Activated naive CD4-positive, alpha-beta T cell treated with Interleukin-2 at 50 U/mL for 16 hours (primary cell): ENCODE results near the gene C9orf78.

Source experiments
- DNase-seq: peaks from one replicate; pipeline ENCODE4 v3.0.0-alpha.2; 2020

The C9orf78 gene

GRCh38 chr9:129835128-129835859 is at the start of gene C9orf78, which contains the start of gene USP20:
TSS of gene C9orf78 (minus strand) at chr9:129835275. CDS start at chr9:129835221, 54 bp downstream.
TSS of gene USP20 (plus strand) at chr9:129835458. CDS start at chr9:129852556, 17,098 bp downstream.
- peak; percentile 96 for DNase-seq

- peak; percentile 96 for DNase-seq
Measured at GRCh38 chr9:129884220-129885017, 49.3 kb upstream of the C9orf78 start.

- no peak for DNase-seq
Measured at GRCh38 chr9:129881547-129882324, 46.7 kb upstream of the C9orf78 start.

- DNase-seq: no peak
Measured at GRCh38 chr9:129880654-129881546, 45.8 kb upstream of the C9orf78 start.

GRCh38 chr9:129879991-129880653 is 45.0 kb upstream of the C9orf78 start:
- no peak for DNase-seq

GRCh38 chr9:129879103-129879699 is 44.1 kb upstream of the C9orf78 start:
- no peak for DNase-seq

GRCh38 chr9:129878291-129878690 is 43.2 kb upstream of the C9orf78 start:
- no peak for DNase-seq

- DNase-seq: no peak
Measured at GRCh38 chr9:129876815-129877214, 41.7 kb upstream of the C9orf78 start.

GRCh38 chr9:129875687-129876395 is 40.8 kb upstream of the C9orf78 start:
- no peak for DNase-seq

GRCh38 chr9:129875181-129875611 is 40.1 kb upstream of the C9orf78 start:
- no peak for DNase-seq

- DNase-seq: no peak
Measured at GRCh38 chr9:129874261-129875101, 39.4 kb upstream of the C9orf78 start.

GRCh38 chr9:129873563-129874190 is 38.6 kb upstream of the C9orf78 start:
- DNase-seq: no peak

- no peak for DNase-seq
Measured at GRCh38 chr9:129871046-129871445, 36.0 kb upstream of the C9orf78 start.

- DNase-seq: no peak
Measured at GRCh38 chr9:129869585-129870501, 34.8 kb upstream of the C9orf78 start.

GRCh38 chr9:129868872-129869486 is 33.9 kb upstream of the C9orf78 start:
- peak; percentile 86 for DNase-seq

GRCh38 chr9:129868023-129868871 is 33.2 kb upstream of the C9orf78 start:
- no peak for DNase-seq
